ENCODE data around the gene GNPNAT1. TPM values are rescaled to one million over a fixed set of nuclear protein-coding genes. Genes with fewer than 3 reads are reported as not detected.

GNPNAT1 gene
- total and polyA plus RNA-seq, 2 of the 8 experiments (the other 6 are each of a cell fraction or from before 2014, with no cell fraction given), result 25.5 to 54.1 TPM

- TF ChIP-seq, protein P1, sequence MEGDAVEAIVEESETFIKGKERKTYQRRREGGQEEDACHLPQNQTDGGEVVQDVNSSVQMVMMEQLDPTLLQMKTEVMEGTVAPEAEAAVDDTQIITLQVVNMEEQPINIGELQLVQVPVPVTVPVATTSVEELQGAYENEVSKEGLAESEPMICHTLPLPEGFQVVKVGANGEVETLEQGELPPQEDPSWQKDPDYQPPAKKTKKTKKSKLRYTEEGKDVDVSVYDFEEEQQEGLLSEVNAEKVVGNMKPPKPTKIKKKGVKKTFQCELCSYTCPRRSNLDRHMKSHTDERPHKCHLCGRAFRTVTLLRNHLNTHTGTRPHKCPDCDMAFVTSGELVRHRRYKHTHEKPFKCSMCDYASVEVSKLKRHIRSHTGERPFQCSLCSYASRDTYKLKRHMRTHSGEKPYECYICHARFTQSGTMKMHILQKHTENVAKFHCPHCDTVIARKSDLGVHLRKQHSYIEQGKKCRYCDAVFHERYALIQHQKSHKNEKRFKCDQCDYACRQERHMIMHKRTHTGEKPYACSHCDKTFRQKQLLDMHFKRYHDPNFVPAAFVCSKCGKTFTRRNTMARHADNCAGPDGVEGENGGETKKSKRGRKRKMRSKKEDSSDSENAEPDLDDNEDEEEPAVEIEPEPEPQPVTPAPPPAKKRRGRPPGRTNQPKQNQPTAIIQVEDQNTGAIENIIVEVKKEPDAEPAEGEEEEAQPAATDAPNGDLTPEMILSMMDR (IDR thresholded peaks at IDR 0.05; ENCODE audit: control extremely low read depth in 1 of 3, insufficient read depth in 1 of 3, low read depth in 1 of 3, low read length in 3 of 3), result no peak
- TF ChIP-seq EZH2 (IDR thresholded peaks at IDR 0.05; ENCODE audit: low read depth, low read length, severe bottlenecking), result no peak
These were observed 2.3 kb downstream of the GNPNAT1 start (continued) for GRCh38 chr14:52789118-52789517.

Data from H1 (cell line).